Esophagus squamous epithelium (tissue), 5 donors: ENCODE data around the gene NPSR1. TPM values are rescaled to one million over a fixed set of nuclear protein-coding genes. Genes with fewer than 3 reads are reported as not detected.
"Not testable (repeated sequence)": the region's sequence is repeated elsewhere in the genome, so short reads cannot be mapped to it uniquely, and the experiment has no call there.

ENCODE experiments used
- DNase-seq: peaks from one replicate; lab custom pipeline; 2025; lab: John Stamatoyannopoulos, UW
- H3K27ac ChIP-seq, 4 donors: fragments of 200-600 bp; sonication (generic); one replicate each; pipeline ENCODE4 v1.5.1; 2016 to 2019; ENCODE audit warnings: mild to moderate bottlenecking in 1 of 4
- H3K27me3 ChIP-seq, 4 donors: fragments of 200-600 bp; sonication (generic); 1 replicate in 3 of 4; 2 replicates in 1 of 4; pipeline versions ENCODE4 v1.5.1 to v1.6.0; 2017 to 2021; ENCODE audit warnings: antibody characterized with exemption in 1 of 4
- H3K36me3 ChIP-seq, 3 donors: fragments of 200-600 bp; sonication (generic); one replicate each; pipeline ENCODE4 v1.5.1; 2016 to 2019
- H3K4me1 ChIP-seq, 3 donors: fragments of 200-600 bp; sonication (generic); one replicate each; pipeline ENCODE4 v1.5.1; 2017 to 2019
- H3K4me3 ChIP-seq, 4 donors: fragments of 200-600 bp; sonication (generic); 1 replicate in 3 of 4; 2 replicates in 1 of 4; pipeline ENCODE4 v1.5.1; 2016 to 2019; ENCODE audit warnings: mild to moderate bottlenecking in 2 of 4, moderate library complexity in 1 of 4
- H3K9me3 ChIP-seq, 3 donors: fragments of 200-600 bp; sonication (generic); one replicate each; pipeline ENCODE4 v1.5.1; 2016 to 2019
- POLR2A ChIP-seq, 4 donors: fragments of 450-650 bp; IDR thresholded peaks; one replicate each; pipeline ENCODE4 v1.6.1; 2017; ENCODE audit warnings: antibody characterized with exemption in 4 of 4, mild to moderate bottlenecking in 4 of 4, moderate library complexity in 3 of 4
- WGBS, 2 donors: methylation state at CpG; one replicate each; pipeline ENCODE4 v1.1.5; 2018; 5-methylcytosine and 5-hydroxymethylcytosine counted together
- intact Hi-C: fragments of 100-400 bp; cut with DNase I; formaldehyde crosslinking; loops from one replicate; pipeline ENCODE4 v1.15.0; 2022
- total RNA-seq, 4 donors: library from RNA; depleted of rRNA; stranded (reverse); fragments of >200 nt; gene quantifications; one replicate each; pipeline ENCODE4 v1.1.0, GENCODE V29; 2016
- TF ChIP-seq, protein P1 (sequence below), 6 experiments: fragments of 450-650 bp in 4 of 6; fragments of 200-600 bp in 2 of 6; sonication (generic) in 2 of 6; IDR thresholded peaks; one replicate each; pipeline ENCODE4 v1.5.1; 2016 to 2019; ENCODE audit warnings: antibody characterized with exemption in 6 of 6, mild to moderate bottlenecking in 4 of 6, moderate library complexity in 4 of 6
- donor health status: DM: yes; HTN: yes; CAD: no.

NPSR1 gene
- total RNA-seq, 4 donors from 2014 or later: not detected

- Histone ChIP-seq H3K9me3 (peaks cover 0 to 13% (median 0%) of the 10 kb centered on the region in 3 donors), H3K27ac (no peak overlapping the region), H3K27me3 (no peaks in the 10 kb centered on the region), H3K4me3 (no peak overlapping the region), H3K36me3 (no peaks in the 10 kb centered on the region), H3K4me1 (no peaks in the 10 kb centered on the region)
- 62 to 71% methylated on average over 6 of the region's 6 CpGs for WGBS, 2 donors
- DNase-seq: no peak
- intact Hi-C loops: no loop called here
- TF ChIP-seq, protein P1, sequence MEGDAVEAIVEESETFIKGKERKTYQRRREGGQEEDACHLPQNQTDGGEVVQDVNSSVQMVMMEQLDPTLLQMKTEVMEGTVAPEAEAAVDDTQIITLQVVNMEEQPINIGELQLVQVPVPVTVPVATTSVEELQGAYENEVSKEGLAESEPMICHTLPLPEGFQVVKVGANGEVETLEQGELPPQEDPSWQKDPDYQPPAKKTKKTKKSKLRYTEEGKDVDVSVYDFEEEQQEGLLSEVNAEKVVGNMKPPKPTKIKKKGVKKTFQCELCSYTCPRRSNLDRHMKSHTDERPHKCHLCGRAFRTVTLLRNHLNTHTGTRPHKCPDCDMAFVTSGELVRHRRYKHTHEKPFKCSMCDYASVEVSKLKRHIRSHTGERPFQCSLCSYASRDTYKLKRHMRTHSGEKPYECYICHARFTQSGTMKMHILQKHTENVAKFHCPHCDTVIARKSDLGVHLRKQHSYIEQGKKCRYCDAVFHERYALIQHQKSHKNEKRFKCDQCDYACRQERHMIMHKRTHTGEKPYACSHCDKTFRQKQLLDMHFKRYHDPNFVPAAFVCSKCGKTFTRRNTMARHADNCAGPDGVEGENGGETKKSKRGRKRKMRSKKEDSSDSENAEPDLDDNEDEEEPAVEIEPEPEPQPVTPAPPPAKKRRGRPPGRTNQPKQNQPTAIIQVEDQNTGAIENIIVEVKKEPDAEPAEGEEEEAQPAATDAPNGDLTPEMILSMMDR (IDR thresholded peaks at IDR 0.05): no peak
- TF ChIP-seq POLR2A (IDR thresholded peaks at IDR 0.05): no peak
Observed at GRCh38 chr7:34869057-34869456, 211.0 kb downstream of the NPSR1 start.

- intact Hi-C loops, H3K27ac ChIP-seq, H3K4me3 ChIP-seq, H3K4me1 ChIP-seq, DNase-seq, H3K36me3 ChIP-seq, H3K27me3 ChIP-seq: not testable (repeated sequence)
- 60 to 63% methylated on average over 2 of the region's 2 CpGs for WGBS, 2 donors
- peaks cover 0 to 13% (median 0%) of the 10 kb centered on the region in 3 donors for H3K9me3 ChIP-seq
Observed at GRCh38 chr7:34870041-34870440, 212.0 kb downstream of the NPSR1 start.

- 88 to 90% methylated on average over 4 of the region's 4 CpGs for WGBS, 2 donors
- DNase-seq, H3K27ac ChIP-seq, H3K4me3 ChIP-seq, H3K4me1 ChIP-seq, intact Hi-C loops, H3K27me3 ChIP-seq, H3K36me3 ChIP-seq: not testable (repeated sequence)
- H3K9me3 ChIP-seq: peaks cover 0 to 13% (median 0%) of the 10 kb centered on the region in 3 donors
Observed at GRCh38 chr7:34874329-34874728, 216.3 kb downstream of the NPSR1 start.

- Histone ChIP-seq H3K27me3 (no peaks in the 10 kb centered on the region), H3K27ac (no peak overlapping the region), H3K36me3 (no peaks in the 10 kb centered on the region), H3K4me3 (no peak overlapping the region), H3K4me1 (no peaks in the 10 kb centered on the region), H3K9me3 (peaks cover 0 to 13% (median 0%) of the 10 kb centered on the region in 3 donors)
- TF ChIP-seq, protein P1 (IDR thresholded peaks at IDR 0.05): no peak
- no peak for TF ChIP-seq POLR2A (IDR thresholded peaks at IDR 0.05)
- WGBS, 2 donors: 57 to 70% methylated on average over 1 of the region's 5 CpGs
- DNase-seq: no peak
- intact Hi-C loops: no loop called here
Observed at GRCh38 chr7:34875481-34875880, 217.5 kb downstream of the NPSR1 start.

GRCh38 chr7:34878944-34879735 is 221.1 kb downstream of the NPSR1 start:
- H3K4me1 ChIP-seq, H3K27ac ChIP-seq, H3K27me3 ChIP-seq, intact Hi-C loops, H3K36me3 ChIP-seq, H3K4me3 ChIP-seq, DNase-seq: not testable (repeated sequence)
- peaks cover 5 to 15% (median 6%) of the 10 kb centered on the region in 3 donors for H3K9me3 ChIP-seq
- 54 to 58% methylated on average over 8 of the region's 8 CpGs for WGBS, 2 donors

- Histone ChIP-seq H3K27me3 (no peaks in the 10 kb centered on the region), H3K36me3 (no peaks in the 10 kb centered on the region), H3K27ac (no peak overlapping the region), H3K4me1 (no peaks in the 10 kb centered on the region), H3K9me3 (peaks cover 5 to 16% (median 6%) of the 10 kb centered on the region in 3 donors), H3K4me3 (no peak overlapping the region)
- 37 to 63% methylated on average over 2 of the region's 2 CpGs for WGBS, 2 donors
- no peak for DNase-seq
- no peak for TF ChIP-seq POLR2A (IDR thresholded peaks at IDR 0.05)
- TF ChIP-seq, protein P1 (IDR thresholded peaks at IDR 0.05): no peak
- intact Hi-C loops: no loop called here
Observed at GRCh38 chr7:34879871-34880270, 221.9 kb downstream of the NPSR1 start.

DNA sequence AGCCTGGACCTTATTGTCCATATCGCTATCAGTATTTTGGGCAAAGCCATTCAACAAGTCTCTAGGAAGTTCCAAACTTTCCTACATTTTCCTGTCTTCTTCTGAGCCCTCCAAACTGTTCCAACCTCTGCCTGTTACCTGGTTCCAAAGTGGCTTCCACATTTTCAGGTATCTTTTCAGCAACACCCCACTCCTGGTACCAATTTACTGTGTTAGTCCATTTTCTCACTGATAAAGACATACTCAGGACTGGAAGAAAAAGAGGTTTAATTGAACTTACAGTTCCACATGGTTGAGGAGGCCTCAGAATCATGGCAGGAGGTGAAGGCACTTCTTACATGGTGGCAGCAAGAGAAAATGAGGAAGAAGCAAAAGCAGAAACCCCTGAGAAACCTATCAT is 225.8 kb downstream of the NPSR1 start:
- H3K4me1 ChIP-seq: not testable (repeated sequence)

More for the DNA sequence above, 225.8 kb downstream of the NPSR1 start:
- H3K27ac ChIP-seq, DNase-seq, intact Hi-C loops, H3K36me3 ChIP-seq, H3K4me3 ChIP-seq, H3K27me3 ChIP-seq: not testable (repeated sequence)
- H3K9me3 ChIP-seq: peaks cover 5 to 16% (median 6%) of the 10 kb centered on the region in 3 donors
- 93 to 100% methylated on average over 1 of the region's 1 CpG for WGBS, 2 donors
